HepG2 (cell line): ENCODE data around the gene STIP1. TPM values are rescaled to one million over a fixed set of nuclear protein-coding genes. Genes with fewer than 3 reads are reported as not detected.

Source experiments
- ARID4A ChIP-seq: sonication (generic); formaldehyde crosslinking; IDR thresholded peaks from 2 replicates; pipeline ENCODE4 v1.5.0; 2020; ENCODE audit warnings: mild to moderate bottlenecking, missing genetic modification reagents, borderline replicate concordance
- BRD4 ChIP-seq: sonication (generic); formaldehyde crosslinking; IDR thresholded peaks from 2 replicates; pipeline ENCODE4 v1.4.0; 2020; ENCODE audit warnings: missing genetic modification reagents
- DBP ChIP-seq: sonication (generic); formaldehyde crosslinking; IDR thresholded peaks from 2 replicates; pipeline ENCODE4 v1.4.0; 2020; ENCODE audit warnings: missing genetic modification reagents; ENCODE audit errors: not compliant biosample characterization
- HHEX ChIP-seq: IDR thresholded peaks from 2 replicates; pipeline ENCODE4 v1.6.1; 2016; ENCODE audit warnings: control low read depth
- HNRNPH1 ChIP-seq: fragments of 200-400 bp; formaldehyde crosslinking; optimal IDR thresholded peaks from 2 replicates; pipeline ENCODE3; 2017; ENCODE audit warnings: mild to moderate bottlenecking, low read depth, low read length
- KLF15 ChIP-seq: sonication (generic); formaldehyde crosslinking; IDR thresholded peaks from 2 replicates; pipeline ENCODE4 v1.8.1; 2023; ENCODE audit warnings: borderline replicate concordance, mild to moderate bottlenecking, inconsistent platforms, missing genetic modification reagents, mixed read lengths
- NBN ChIP-seq: fragments of 450-650 bp; conservative IDR thresholded peaks from 2 replicates; pipeline ENCODE4 v1.6.1; 2017
- TFDP1 ChIP-seq: IDR thresholded peaks from 2 replicates; pipeline ENCODE4 v1.6.1; 2016; ENCODE audit warnings: missing compliant biosample characterization, missing genetic modification reagents, borderline replicate concordance
- TRIM24 ChIP-seq: sonication (generic); formaldehyde crosslinking; IDR thresholded peaks from 2 replicates; pipeline ENCODE4 v1.8.0; 2022; ENCODE audit warnings: mild to moderate bottlenecking, missing genetic modification reagents
- ZBTB26 ChIP-seq: IDR thresholded peaks from 2 replicates; pipeline ENCODE4 v1.6.1; 2016; ENCODE audit warnings: missing compliant biosample characterization, missing genetic modification reagents, borderline replicate concordance
- ZBTB49 ChIP-seq: sonication (generic); formaldehyde crosslinking; IDR thresholded peaks from 2 replicates; pipeline ENCODE4 v1.4.0; 2020; ENCODE audit warnings: missing genetic modification reagents, borderline replicate concordance
- ZNF33A ChIP-seq: sonication (generic); formaldehyde crosslinking; IDR thresholded peaks from 2 replicates; pipeline ENCODE4 v1.5.1; 2020; ENCODE audit warnings: missing genetic modification reagents, mild to moderate bottlenecking, moderate library complexity, borderline replicate concordance
- ZNF781 ChIP-seq: sonication (generic); formaldehyde crosslinking; IDR thresholded peaks from 2 replicates; pipeline ENCODE4 v1.5.1; 2020; ENCODE audit warnings: borderline replicate concordance, mild to moderate bottlenecking, missing genetic modification reagents; ENCODE audit errors: not compliant biosample characterization
- polyA plus RNA-seq, 8 experiments: library from polyadenylated mRNA; depleted of rRNA in 3 of 8; stranded (reverse) in 7 of 8; unstranded in 1 of 8; fragments of >200 nt; fragmentation: Illumina TruSeq in 4 of 8; extraction: Trizol in 4 of 8; gene quantifications; 2 replicates each; pipeline versions ENCODE4 v1.2.1 to v1.2.3, GENCODE V29; 2011 to 2016; ENCODE audit warnings: low read depth in 4 of 8, missing spikeins in 1 of 8, mixed read lengths in 1 of 8; ENCODE audit not compliant: insufficient read depth in 1 of 8
- total RNA-seq, 5 experiments: library from RNA; depleted of rRNA; stranded (reverse); fragments of >200 nt; fragmentation: Illumina TruSeq; extraction: Trizol; gene quantifications; 2 replicates each; pipeline ENCODE4 v1.2.3, GENCODE V29; 2016; ENCODE audit warnings: low read depth in 1 of 5

Gene STIP1
- total and polyA plus RNA-seq, 2 of the 13 experiments (the other 11 are each of a cell fraction or from before 2014, with no cell fraction given): 81.1 to 217 TPM

GRCh38 chr11:64185693-64186491, at the start of gene STIP1 (continued):
- TF ChIP-seq KLF15 (CRISPR knock-in tag): 0 out of 2 replicates have a peak, but pooled peaks have one; percentile 35
- TF ChIP-seq TRIM24 (CRISPR knock-in tag): no peak
- no peak for TF ChIP-seq BRD4
- TF ChIP-seq HHEX (CRISPR knock-in tag): no peak
- no peak for TF ChIP-seq ZBTB49
- TF ChIP-seq ZNF781 (CRISPR knock-in tag): no peak
- peak; percentile 97; the same call in 1 of the 2 replicates for TF ChIP-seq ZBTB26 (CRISPR knock-in tag)
- peak; percentile 78 for TF ChIP-seq TFDP1 (CRISPR knock-in tag)
- no peak for TF ChIP-seq HNRNPH1
- TF ChIP-seq NBN: no peak
- TF ChIP-seq ARID4A: no peak; the same call in 1 of the 2 replicates
- TF ChIP-seq ZNF33A (CRISPR knock-in tag): no peak
- no peak for TF ChIP-seq DBP (CRISPR knock-in tag)
